Measurements from ENCODE around the gene BEND7. TPM values are rescaled to one million over a fixed set of nuclear protein-coding genes. Genes with fewer than 3 reads are reported as not detected.

The BEND7 gene
- total and polyA plus RNA-seq, 2 donors from 2014 or later = 16.7 to 37.9 TPM

DNA sequence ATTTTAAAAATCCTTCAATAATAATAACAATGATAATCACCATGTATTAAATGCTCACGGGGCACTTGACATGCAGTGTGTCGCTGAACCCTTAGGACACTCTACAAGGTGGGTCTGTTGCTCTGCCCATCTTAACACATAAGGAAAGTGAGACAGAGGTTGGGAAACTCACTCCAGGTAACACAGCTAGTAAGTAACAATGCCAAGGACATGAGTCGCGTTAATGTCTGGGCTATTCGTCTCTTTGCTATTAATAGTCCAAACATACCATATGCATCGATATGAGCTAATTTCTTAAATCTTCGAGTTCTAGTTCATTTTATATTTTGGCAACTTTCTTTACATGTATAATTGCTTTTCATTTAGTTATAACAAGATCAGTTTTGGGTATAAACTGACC is 79.5 kb downstream of the BEND7 start:
- H3K36me3 ChIP-seq (ENCODE audit: control insufficient read depth in 2 of 3, insufficient read depth in 3 of 3, low read length in 3 of 3) = peaks cover 0 to 32% (median 16%) of the 10 kb centered on the region in 3 donors
- FAIRE-seq = no peak

DNA sequence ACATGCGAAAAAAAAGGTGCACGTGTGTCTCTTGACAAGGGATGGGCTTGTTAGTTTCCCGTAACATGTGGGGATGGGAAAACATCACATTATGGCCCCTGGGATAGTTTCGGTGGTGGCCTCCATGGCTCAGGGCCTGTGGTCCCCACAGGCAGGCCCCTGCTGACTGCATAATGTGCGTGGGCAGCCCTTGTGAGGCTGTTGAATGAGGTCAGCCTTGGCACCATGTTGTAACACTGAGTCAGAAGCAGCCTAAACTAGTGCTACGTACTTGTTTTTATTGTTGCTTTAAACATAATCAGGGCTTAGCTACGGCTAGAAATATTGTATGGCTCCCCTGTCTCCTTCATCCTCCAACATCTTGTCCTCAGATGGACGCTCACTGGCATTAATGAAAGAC is 80.6 kb downstream of the BEND7 start:
- Histone ChIP-seq H3K27ac (ENCODE audit: low read depth in 2 of 2, low read length in 2 of 2) (no peak overlapping the region), H3K4me3 (ENCODE audit: low read length in 3 of 3) (no peak overlapping the region), H3K9me3 (ENCODE audit: control insufficient read depth in 2 of 3, insufficient read depth in 1 of 3, low read length in 3 of 3) (no peaks in the 10 kb centered on the region), H3K36me3 (ENCODE audit: control insufficient read depth in 2 of 3, insufficient read depth in 3 of 3, low read length in 3 of 3) (peaks cover 0 to 32% (median 13%) of the 10 kb centered on the region in 3 donors), H3K27me3 (ENCODE audit: control insufficient read depth, insufficient read depth, low read length) (no peaks in the 10 kb centered on the region), H3K9ac (ENCODE audit: low read length in 3 of 3) (no peak overlapping the region), H3K4me1 (ENCODE audit: control insufficient read depth in 2 of 3, insufficient read depth in 2 of 3, low read depth in 1 of 3, low read length in 3 of 3) (no peaks in the 10 kb centered on the region)
- DNase-seq = no peak
- no peak for FAIRE-seq
- TF ChIP-seq, protein P1, sequence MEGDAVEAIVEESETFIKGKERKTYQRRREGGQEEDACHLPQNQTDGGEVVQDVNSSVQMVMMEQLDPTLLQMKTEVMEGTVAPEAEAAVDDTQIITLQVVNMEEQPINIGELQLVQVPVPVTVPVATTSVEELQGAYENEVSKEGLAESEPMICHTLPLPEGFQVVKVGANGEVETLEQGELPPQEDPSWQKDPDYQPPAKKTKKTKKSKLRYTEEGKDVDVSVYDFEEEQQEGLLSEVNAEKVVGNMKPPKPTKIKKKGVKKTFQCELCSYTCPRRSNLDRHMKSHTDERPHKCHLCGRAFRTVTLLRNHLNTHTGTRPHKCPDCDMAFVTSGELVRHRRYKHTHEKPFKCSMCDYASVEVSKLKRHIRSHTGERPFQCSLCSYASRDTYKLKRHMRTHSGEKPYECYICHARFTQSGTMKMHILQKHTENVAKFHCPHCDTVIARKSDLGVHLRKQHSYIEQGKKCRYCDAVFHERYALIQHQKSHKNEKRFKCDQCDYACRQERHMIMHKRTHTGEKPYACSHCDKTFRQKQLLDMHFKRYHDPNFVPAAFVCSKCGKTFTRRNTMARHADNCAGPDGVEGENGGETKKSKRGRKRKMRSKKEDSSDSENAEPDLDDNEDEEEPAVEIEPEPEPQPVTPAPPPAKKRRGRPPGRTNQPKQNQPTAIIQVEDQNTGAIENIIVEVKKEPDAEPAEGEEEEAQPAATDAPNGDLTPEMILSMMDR (IDR thresholded peaks at IDR 0.05; ENCODE audit: borderline replicate concordance, extremely low read depth, insufficient read depth) = no peak
- intact Hi-C loops (cut with DNase I) = no loop called here

More for the DNA sequence above, 79.5 kb downstream of the BEND7 start:
- H3K4me1 ChIP-seq (ENCODE audit: control insufficient read depth in 2 of 3, insufficient read depth in 2 of 3, low read depth in 1 of 3, low read length in 3 of 3) = no peaks in the 10 kb centered on the region
- no peaks in the 10 kb centered on the region for H3K9me3 ChIP-seq (ENCODE audit: control insufficient read depth in 2 of 3, insufficient read depth in 1 of 3, low read length in 3 of 3)
- TF ChIP-seq, protein P1 (IDR thresholded peaks at IDR 0.05; ENCODE audit: borderline replicate concordance, extremely low read depth, insufficient read depth) = no peak
- DNase-seq = no peak
- H3K9ac ChIP-seq (ENCODE audit: low read length in 3 of 3) = no peak overlapping the region
- no peak overlapping the region for H3K27ac ChIP-seq (ENCODE audit: low read depth in 2 of 2, low read length in 2 of 2)
- no peaks in the 10 kb centered on the region for H3K27me3 ChIP-seq (ENCODE audit: control insufficient read depth, insufficient read depth, low read length)
- no peak overlapping the region for H3K4me3 ChIP-seq (ENCODE audit: low read length in 3 of 3)
- intact Hi-C loops (cut with DNase I) = no loop called here

DNA sequence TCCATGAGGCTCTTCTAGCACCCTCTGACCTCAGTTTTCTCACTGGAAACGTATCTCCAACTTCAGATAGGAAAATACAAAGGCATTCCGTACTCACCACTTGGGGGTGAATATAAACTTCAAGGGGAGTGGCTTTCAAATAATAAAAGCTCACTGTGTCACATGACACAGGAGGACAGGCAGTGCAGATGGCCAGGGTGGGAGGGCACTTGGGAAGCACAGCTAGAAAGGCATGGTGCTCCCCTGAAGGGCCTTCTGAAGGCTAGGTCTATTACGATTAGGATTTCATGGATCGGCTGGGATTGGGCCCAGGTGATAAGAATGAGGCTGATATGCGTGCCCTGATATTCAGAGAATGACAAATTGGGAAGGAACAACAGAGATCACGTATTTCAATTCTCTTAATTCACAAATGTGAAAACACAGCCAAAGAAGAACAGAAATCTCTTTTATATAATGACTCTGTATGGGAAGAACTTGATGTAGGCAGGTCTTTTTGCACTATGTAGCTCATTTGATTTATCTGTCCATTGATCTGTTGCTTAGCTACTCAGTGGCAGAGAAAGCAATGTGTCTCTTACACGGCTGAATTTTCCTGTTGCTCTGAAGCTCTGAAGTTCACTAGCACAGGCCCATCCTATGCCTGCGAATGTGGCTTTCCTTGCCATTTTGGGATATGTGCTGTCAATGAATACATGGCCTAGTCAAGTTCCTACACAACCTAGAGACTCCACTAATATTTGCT is 83.0 kb downstream of the BEND7 start:
- TF ChIP-seq, protein P1 (IDR thresholded peaks at IDR 0.05; ENCODE audit: borderline replicate concordance, extremely low read depth, insufficient read depth) = no peak
- H3K4me1 ChIP-seq (ENCODE audit: control insufficient read depth in 2 of 3, insufficient read depth in 2 of 3, low read depth in 1 of 3, low read length in 3 of 3) = no peaks in the 10 kb centered on the region
- FAIRE-seq = no peak
- no peak overlapping the region for H3K9ac ChIP-seq (ENCODE audit: low read length in 3 of 3)
- no peaks in the 10 kb centered on the region for H3K27me3 ChIP-seq (ENCODE audit: control insufficient read depth, insufficient read depth, low read length)
- no peak overlapping the region for H3K4me3 ChIP-seq (ENCODE audit: low read length in 3 of 3)
- H3K36me3 ChIP-seq (ENCODE audit: control insufficient read depth in 2 of 3, insufficient read depth in 3 of 3, low read length in 3 of 3) = peaks cover 0 to 24% (median 11%) of the 10 kb centered on the region in 3 donors
- intact Hi-C loops (cut with DNase I) = no loop called here
- no peak overlapping the region for H3K27ac ChIP-seq (ENCODE audit: low read depth in 2 of 2, low read length in 2 of 2)
- no peak for DNase-seq
- H3K9me3 ChIP-seq (ENCODE audit: control insufficient read depth in 2 of 3, insufficient read depth in 1 of 3, low read length in 3 of 3) = no peaks in the 10 kb centered on the region
